GM19035 (cell line): Measurements from ENCODE around the gene ABCB4.
"Not testable (repeated sequence)": the region's sequence is repeated elsewhere in the genome, so short reads cannot be mapped to it uniquely, and the experiment has no call there.

Source experiments
- ATAC-seq: cut with Tn5 transposase; IDR thresholded peaks from one replicate; pipeline ENCODE4 v1.9.1; 2021; ENCODE audit not compliant: unreplicated experiment

ABCB4 gene

GRCh38 chr7:87479951-87480350 lies 4.5 kb upstream of the ABCB4 start:
- ATAC-seq = no peak

GRCh38 chr7:87476179-87476557 lies 688 bp upstream of the ABCB4 start:
- ATAC-seq = no peak

- peak; percentile 68 for ATAC-seq
Measured at GRCh38 chr7:87474533-87475358, 734 bp downstream of the ABCB4 start.

- no peak for ATAC-seq
Measured at GRCh38 chr7:87473986-87474385, 1.5 kb downstream of the ABCB4 start.

- no peak for ATAC-seq
Measured at GRCh38 chr7:87473192-87473591, 2.3 kb downstream of the ABCB4 start.

GRCh38 chr7:87471473-87471872 lies 4.0 kb downstream of the ABCB4 start:
- ATAC-seq = no peak

- not testable (repeated sequence) for ATAC-seq
Measured at GRCh38 chr7:87469204-87469603, 6.3 kb downstream of the ABCB4 start.

GRCh38 chr7:87465534-87465880 lies 10.0 kb downstream of the ABCB4 start:
- not testable (repeated sequence) for ATAC-seq

GRCh38 chr7:87464830-87465533 lies 10.5 kb downstream of the ABCB4 start:
- not testable (repeated sequence) for ATAC-seq

GRCh38 chr7:87463982-87464381 lies 11.5 kb downstream of the ABCB4 start:
- ATAC-seq = no peak

- not testable (repeated sequence) for ATAC-seq
Measured at GRCh38 chr7:87460444-87460843, 15.0 kb downstream of the ABCB4 start.

GRCh38 chr7:87459941-87460340 lies 15.5 kb downstream of the ABCB4 start:
- no peak for ATAC-seq

GRCh38 chr7:87458148-87458547 lies 17.3 kb downstream of the ABCB4 start:
- ATAC-seq = no peak

GRCh38 chr7:87456247-87456646 lies 19.2 kb downstream of the ABCB4 start:
- no peak for ATAC-seq

- no peak for ATAC-seq
Measured at GRCh38 chr7:87452279-87452678, 23.2 kb downstream of the ABCB4 start.

GRCh38 chr7:87451187-87451586 lies 24.3 kb downstream of the ABCB4 start:
- ATAC-seq = no peak

- ATAC-seq = no peak
Measured at GRCh38 chr7:87450706-87451105, 24.8 kb downstream of the ABCB4 start.

GRCh38 chr7:87448388-87448787 lies 27.1 kb downstream of the ABCB4 start:
- no peak for ATAC-seq

GRCh38 chr7:87447116-87447635 lies 28.3 kb downstream of the ABCB4 start:
- no peak for ATAC-seq

GRCh38 chr7:87445897-87446296 lies 29.6 kb downstream of the ABCB4 start:
- peak; percentile 76 for ATAC-seq

- no peak for ATAC-seq
Measured at GRCh38 chr7:87435546-87435945, 39.9 kb downstream of the ABCB4 start.

GRCh38 chr7:87432536-87432935 lies 42.9 kb downstream of the ABCB4 start:
- ATAC-seq = no peak
